ENCODE measurements around the gene ACOXL. TPM values are rescaled to one million over a fixed set of nuclear protein-coding genes. Genes with fewer than 3 reads are reported as not detected.

Gene ACOXL
- total RNA-seq, 1 donor from 2014 or later = 0.23 TPM

DNA sequence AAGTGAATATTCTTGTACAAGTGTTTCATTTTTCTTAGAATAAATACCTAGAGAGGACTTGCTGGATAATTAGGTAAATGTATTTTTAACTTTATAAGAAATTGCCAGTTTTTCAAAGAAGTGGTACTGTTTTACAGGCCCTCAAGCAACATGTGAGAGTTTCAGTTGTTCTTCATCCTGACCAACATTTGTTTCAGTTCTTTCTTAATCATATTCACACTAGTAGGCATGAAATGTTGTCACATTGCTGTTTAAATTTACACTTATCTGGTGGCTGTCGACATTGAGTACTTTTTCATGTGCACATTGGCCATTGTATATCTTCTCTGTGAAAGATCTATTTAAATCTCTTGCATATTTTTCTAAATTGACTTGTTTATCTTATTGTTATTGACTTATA lies 178.1 kb downstream of the ACOXL start:
- FAIRE-seq = no peak
- H3K9me3 Mint-ChIP-seq (ENCODE audit: unreplicated experiment) = peaks cover 7% of the 10 kb centered on the region
- no peak overlapping the region for H3K4me3 Mint-ChIP-seq (ENCODE audit: unreplicated experiment)
- Histone ChIP-seq H3K9ac (ENCODE audit: low read length) (no peak overlapping the region), H3K27ac (ENCODE audit: low read depth, low read length) (no peak overlapping the region), H3K79me2 (ENCODE audit: insufficient read depth, low read length) (no peaks in the 10 kb centered on the region), H3K4me2 (ENCODE audit: low read length) (no peak overlapping the region), H3K9me3 (ENCODE audit: insufficient read depth, low read depth, low read length) (no peaks in the 10 kb centered on the region), H4K20me1 (ENCODE audit: insufficient read depth, low read length) (no peaks in the 10 kb centered on the region), H3K4me3 (ENCODE audit: insufficient read depth, low read depth, low read length) (no peak overlapping the region), H3K27me3 (ENCODE audit: insufficient read depth, low read length) (peaks cover 4% of the 10 kb centered on the region), H3K4me1 (ENCODE audit: insufficient read depth, low read length) (no peaks in the 10 kb centered on the region), H2AFZ (ENCODE audit: low read depth, low read length) (no peak overlapping the region), H3K36me3 (ENCODE audit: insufficient read depth, low read length) (no peaks in the 10 kb centered on the region)
- H3K27ac Mint-ChIP-seq (ENCODE audit: unreplicated experiment) = no peak overlapping the region
- H3K36me3 Mint-ChIP-seq (ENCODE audit: low read depth, unreplicated experiment) = no peaks in the 10 kb centered on the region
- TF ChIP-seq EZH2 (IDR thresholded peaks at IDR 0.05; ENCODE audit: insufficient read depth, low read length) = no peak
- TF ChIP-seq, protein P1, sequence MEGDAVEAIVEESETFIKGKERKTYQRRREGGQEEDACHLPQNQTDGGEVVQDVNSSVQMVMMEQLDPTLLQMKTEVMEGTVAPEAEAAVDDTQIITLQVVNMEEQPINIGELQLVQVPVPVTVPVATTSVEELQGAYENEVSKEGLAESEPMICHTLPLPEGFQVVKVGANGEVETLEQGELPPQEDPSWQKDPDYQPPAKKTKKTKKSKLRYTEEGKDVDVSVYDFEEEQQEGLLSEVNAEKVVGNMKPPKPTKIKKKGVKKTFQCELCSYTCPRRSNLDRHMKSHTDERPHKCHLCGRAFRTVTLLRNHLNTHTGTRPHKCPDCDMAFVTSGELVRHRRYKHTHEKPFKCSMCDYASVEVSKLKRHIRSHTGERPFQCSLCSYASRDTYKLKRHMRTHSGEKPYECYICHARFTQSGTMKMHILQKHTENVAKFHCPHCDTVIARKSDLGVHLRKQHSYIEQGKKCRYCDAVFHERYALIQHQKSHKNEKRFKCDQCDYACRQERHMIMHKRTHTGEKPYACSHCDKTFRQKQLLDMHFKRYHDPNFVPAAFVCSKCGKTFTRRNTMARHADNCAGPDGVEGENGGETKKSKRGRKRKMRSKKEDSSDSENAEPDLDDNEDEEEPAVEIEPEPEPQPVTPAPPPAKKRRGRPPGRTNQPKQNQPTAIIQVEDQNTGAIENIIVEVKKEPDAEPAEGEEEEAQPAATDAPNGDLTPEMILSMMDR (IDR thresholded peaks at IDR 0.05; ENCODE audit: insufficient read depth, low read depth, low read length) = no peak
- DNase-seq (ENCODE audit: low read depth) = no peak
- peaks cover 22% of the 10 kb centered on the region for H3K27me3 Mint-ChIP-seq (ENCODE audit: low read depth, unreplicated experiment)
- no peaks in the 10 kb centered on the region for H3K4me1 Mint-ChIP-seq (ENCODE audit: low read depth, unreplicated experiment)

DNA sequence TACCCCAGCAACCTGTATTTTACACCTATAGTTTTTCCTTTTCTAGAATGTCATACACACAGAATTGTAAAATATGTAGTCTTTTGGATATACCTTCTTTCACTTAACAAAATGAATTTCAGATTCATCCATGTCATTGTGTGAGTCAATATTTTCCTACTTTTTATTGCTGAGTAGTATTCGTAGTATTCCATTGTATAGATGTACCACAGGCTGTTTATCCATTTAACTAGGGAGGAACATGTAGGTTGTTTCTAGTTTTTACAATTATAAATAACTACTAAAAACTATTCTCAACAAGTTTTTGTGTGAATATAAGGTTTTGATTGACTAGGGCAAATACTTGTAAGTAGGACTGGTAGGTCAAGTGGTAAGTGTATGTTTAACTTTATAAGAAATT lies 187.4 kb downstream of the ACOXL start:
- Mint-ChIP-seq H3K4me1 (ENCODE audit: low read depth, unreplicated experiment) (no peaks in the 10 kb centered on the region), H3K27me3 (ENCODE audit: low read depth, unreplicated experiment) (peaks cover 11% of the 10 kb centered on the region), H3K9me3 (ENCODE audit: unreplicated experiment) (peaks cover 15% of the 10 kb centered on the region), H3K27ac (ENCODE audit: unreplicated experiment) (no peak overlapping the region), H3K36me3 (ENCODE audit: low read depth, unreplicated experiment) (no peaks in the 10 kb centered on the region), H3K4me3 (ENCODE audit: unreplicated experiment) (no peak overlapping the region)
- H3K79me2 ChIP-seq (ENCODE audit: insufficient read depth, low read length) = no peaks in the 10 kb centered on the region
- DNase-seq (ENCODE audit: low read depth) (no peak), FAIRE-seq (no peak)
- H3K27ac ChIP-seq (ENCODE audit: low read depth, low read length) = no peak overlapping the region
- H3K4me3 ChIP-seq (ENCODE audit: insufficient read depth, low read depth, low read length) = no peak overlapping the region
- H3K4me2 ChIP-seq (ENCODE audit: low read length) = no peak overlapping the region
- no peak overlapping the region for H3K9ac ChIP-seq (ENCODE audit: low read length)
- H3K9me3 ChIP-seq (ENCODE audit: insufficient read depth, low read depth, low read length) = no peaks in the 10 kb centered on the region
- peaks cover 5% of the 10 kb centered on the region for H3K27me3 ChIP-seq (ENCODE audit: insufficient read depth, low read length)
- no peaks in the 10 kb centered on the region for H3K4me1 ChIP-seq (ENCODE audit: insufficient read depth, low read length)
- TF ChIP-seq EZH2 (IDR thresholded peaks at IDR 0.05; ENCODE audit: insufficient read depth, low read length) = no peak
- TF ChIP-seq, protein P1 (IDR thresholded peaks at IDR 0.05; ENCODE audit: insufficient read depth, low read depth, low read length) = no peak
- no peaks in the 10 kb centered on the region for H4K20me1 ChIP-seq (ENCODE audit: insufficient read depth, low read length)
- H2AFZ ChIP-seq (ENCODE audit: low read depth, low read length) = no peak overlapping the region
- H3K36me3 ChIP-seq (ENCODE audit: insufficient read depth, low read length) = no peaks in the 10 kb centered on the region

- H3K27me3 Mint-ChIP-seq (ENCODE audit: low read depth, unreplicated experiment) = peaks cover 3% of the 10 kb centered on the region
- no peaks in the 10 kb centered on the region for H3K4me1 Mint-ChIP-seq (ENCODE audit: low read depth, unreplicated experiment)
- no peaks in the 10 kb centered on the region for H3K36me3 Mint-ChIP-seq (ENCODE audit: low read depth, unreplicated experiment)
- H3K9me3 Mint-ChIP-seq (ENCODE audit: unreplicated experiment) = peaks cover 19% of the 10 kb centered on the region
- Histone ChIP-seq H4K20me1 (ENCODE audit: insufficient read depth, low read length) (no peaks in the 10 kb centered on the region), H3K79me2 (ENCODE audit: insufficient read depth, low read length) (no peaks in the 10 kb centered on the region), H2AFZ (ENCODE audit: low read depth, low read length) (no peak overlapping the region), H3K4me3 (ENCODE audit: insufficient read depth, low read depth, low read length) (no peak overlapping the region), H3K27me3 (ENCODE audit: insufficient read depth, low read length) (peaks cover 6% of the 10 kb centered on the region), H3K9ac (ENCODE audit: low read length) (no peak overlapping the region), H3K27ac (ENCODE audit: low read depth, low read length) (no peak overlapping the region), H3K9me3 (ENCODE audit: insufficient read depth, low read depth, low read length) (peaks cover 7% of the 10 kb centered on the region), H3K4me2 (ENCODE audit: low read length) (no peak overlapping the region), H3K36me3 (ENCODE audit: insufficient read depth, low read length) (no peaks in the 10 kb centered on the region), H3K4me1 (ENCODE audit: insufficient read depth, low read length) (no peaks in the 10 kb centered on the region)
- no peak for TF ChIP-seq EZH2 (IDR thresholded peaks at IDR 0.05; ENCODE audit: insufficient read depth, low read length)
- TF ChIP-seq, protein P1 (IDR thresholded peaks at IDR 0.05; ENCODE audit: insufficient read depth, low read depth, low read length) = no peak
- DNase-seq (ENCODE audit: low read depth) (no peak), FAIRE-seq (no peak)
- H3K27ac Mint-ChIP-seq (ENCODE audit: unreplicated experiment) = no peak overlapping the region
- H3K4me3 Mint-ChIP-seq (ENCODE audit: unreplicated experiment) = no peak overlapping the region
Measured at GRCh38 chr2:110925479-110925878, 193.1 kb downstream of the ACOXL start.

All from astrocyte (in vitro differentiated cells and primary cell).